ENCODE data around the gene VASP.

DNA sequence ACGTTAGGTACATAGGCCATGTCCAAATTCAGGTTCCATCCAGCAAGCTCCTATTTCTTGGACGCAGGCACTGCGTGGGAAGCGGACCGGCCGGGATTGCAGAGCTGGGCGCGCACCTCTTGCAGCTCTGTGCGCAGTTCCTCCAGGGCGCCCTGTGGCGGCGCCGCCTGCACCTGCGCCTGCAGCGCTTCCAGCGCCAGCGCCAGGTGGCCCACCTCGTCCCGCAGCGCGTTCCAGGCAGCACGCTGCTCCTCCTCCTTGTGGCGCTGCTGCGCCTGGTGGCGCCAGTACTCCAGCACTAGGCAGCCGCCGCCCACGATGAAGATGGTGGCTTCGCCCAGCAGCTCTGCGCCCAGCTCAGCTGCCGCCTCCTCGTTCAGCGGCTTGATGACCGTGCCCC is 46.2 kb downstream of the VASP start:
- TF ChIP-seq SP1 (IDR thresholded peaks at IDR 0.05; ENCODE audit: low read depth) (no peak), CTCF (IDR thresholded peaks at IDR 0.05 in 2 of 3, conservative IDR thresholded peaks at IDR 0.05 in 1 of 3; ENCODE audit: borderline replicate concordance in 1 of 3, insufficient read depth in 1 of 3, low read depth in 2 of 3, low read length in 2 of 3) (no peak), REST (IDR thresholded peaks at IDR 0.05; ENCODE audit: low read depth) (no peak), RAD21 (IDR thresholded peaks at IDR 0.05; ENCODE audit: low read depth) (no peak), EZH2 (IDR thresholded peaks at IDR 0.05) (no peak), YY1 (IDR thresholded peaks at IDR 0.05; ENCODE audit: extremely low read depth, insufficient replicate concordance, low read depth, low read length) (no peak), POLR2A (IDR thresholded peaks at IDR 0.05; ENCODE audit: borderline replicate concordance, extremely low read depth, insufficient read depth, insufficient read length) (no peak)
- TF ChIP-seq, protein P1, sequence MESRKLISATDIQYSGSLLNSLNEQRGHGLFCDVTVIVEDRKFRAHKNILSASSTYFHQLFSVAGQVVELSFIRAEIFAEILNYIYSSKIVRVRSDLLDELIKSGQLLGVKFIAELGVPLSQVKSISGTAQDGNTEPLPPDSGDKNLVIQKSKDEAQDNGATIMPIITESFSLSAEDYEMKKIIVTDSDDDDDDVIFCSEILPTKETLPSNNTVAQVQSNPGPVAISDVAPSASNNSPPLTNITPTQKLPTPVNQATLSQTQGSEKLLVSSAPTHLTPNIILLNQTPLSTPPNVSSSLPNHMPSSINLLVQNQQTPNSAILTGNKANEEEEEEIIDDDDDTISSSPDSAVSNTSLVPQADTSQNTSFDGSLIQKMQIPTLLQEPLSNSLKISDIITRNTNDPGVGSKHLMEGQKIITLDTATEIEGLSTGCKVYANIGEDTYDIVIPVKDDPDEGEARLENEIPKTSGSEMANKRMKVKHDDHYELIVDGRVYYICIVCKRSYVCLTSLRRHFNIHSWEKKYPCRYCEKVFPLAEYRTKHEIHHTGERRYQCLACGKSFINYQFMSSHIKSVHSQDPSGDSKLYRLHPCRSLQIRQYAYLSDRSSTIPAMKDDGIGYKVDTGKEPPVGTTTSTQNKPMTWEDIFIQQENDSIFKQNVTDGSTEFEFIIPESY (IDR thresholded peaks at IDR 0.05; ENCODE audit: extremely low read depth, insufficient replicate concordance, low read length) = no peak
- TF ChIP-seq, protein P2, sequence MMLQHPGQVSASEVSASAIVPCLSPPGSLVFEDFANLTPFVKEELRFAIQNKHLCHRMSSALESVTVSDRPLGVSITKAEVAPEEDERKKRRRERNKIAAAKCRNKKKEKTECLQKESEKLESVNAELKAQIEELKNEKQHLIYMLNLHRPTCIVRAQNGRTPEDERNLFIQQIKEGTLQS (IDR thresholded peaks at IDR 0.05) = no peak
